Neuronal stem cell (in vitro differentiated cells): ENCODE measurements around the gene CYP19A1.
A peak's percentile ranks its signal among the peaks of the same experiment; 100 is the strongest.

Source experiments
- DNase-seq: peaks from one replicate; pipeline ENCODE4 v3.0.0-alpha.2; 2013; ENCODE audit warnings: low spot score
- H2AFZ ChIP-seq: one replicate; pipeline ENCODE4 v1.6.1; 2013; ENCODE audit warnings: mild to moderate bottlenecking, low read length, inconsistent platforms
- H2AK5ac ChIP-seq: 2 replicates; pipeline ENCODE4 v1.6.1; 2013; ENCODE audit warnings: low read depth, mild to moderate bottlenecking, inconsistent platforms, low read length, moderate library complexity, mixed read lengths
- H2BK120ac ChIP-seq: 2 replicates; pipeline ENCODE4 v1.6.1; 2013; ENCODE audit warnings: low read depth, mild to moderate bottlenecking, inconsistent platforms, low read length, moderate library complexity, mixed read lengths
- H2BK12ac ChIP-seq: one replicate; pipeline ENCODE4 v1.6.1; 2013; ENCODE audit warnings: low read length, inconsistent platforms
- H2BK15ac ChIP-seq: 2 replicates; pipeline ENCODE4 v1.6.1; 2013; ENCODE audit warnings: mild to moderate bottlenecking, low read length, inconsistent platforms, mixed read lengths
- H2BK5ac ChIP-seq: one replicate; pipeline ENCODE4 v1.6.1; 2013; ENCODE audit warnings: inconsistent platforms, mild to moderate bottlenecking, low read length, moderate library complexity
- H3K14ac ChIP-seq: one replicate; pipeline ENCODE4 v1.6.1; 2013; ENCODE audit warnings: low read length, inconsistent platforms
- H3K18ac ChIP-seq: 2 replicates; pipeline ENCODE4 v1.6.1; 2013; ENCODE audit warnings: low read length, inconsistent platforms
- H3K23ac ChIP-seq: 2 replicates; pipeline ENCODE4 v1.6.1; 2013; ENCODE audit warnings: low read depth, mild to moderate bottlenecking, mixed read lengths, low read length, inconsistent platforms; ENCODE audit not compliant: poor library complexity
- H3K27ac ChIP-seq: replicated peaks from 3 replicates; pipeline ENCODE4 v1.5.1; 2013; ENCODE audit warnings: low read length, inconsistent platforms
- H3K27me3 ChIP-seq, 3 experiments: 2 replicates each; pipeline ENCODE4 v1.6.1; 2013; ENCODE audit warnings: low read length in 3 of 3, mild to moderate bottlenecking in 2 of 3, inconsistent platforms in 1 of 3, low read depth in 1 of 3, mixed read lengths in 1 of 3, moderate library complexity in 1 of 3; ENCODE audit not compliant: control insufficient read depth in 3 of 3, insufficient read depth in 3 of 3
- H3K36me3 ChIP-seq, 2 donors: replicated peaks in 1 of 2; 2 replicates each; pipeline ENCODE4 v1.6.1; 2013; ENCODE audit warnings: low read length in 2 of 2; ENCODE audit not compliant: control insufficient read depth in 2 of 2, insufficient read depth in 2 of 2
- H3K4ac ChIP-seq: 2 replicates; pipeline ENCODE4 v1.6.1; 2013; ENCODE audit warnings: inconsistent platforms, mild to moderate bottlenecking, low read length, moderate library complexity
- H3K4me1 ChIP-seq, 2 donors: 1 replicate in 1 of 2; 2 replicates in 1 of 2; pipeline ENCODE4 v1.6.1; 2013; ENCODE audit warnings: low read length in 2 of 2, low read depth in 1 of 2; ENCODE audit not compliant: control insufficient read depth in 2 of 2, insufficient read depth in 1 of 2
- H3K4me2 ChIP-seq: one replicate; pipeline ENCODE4 v1.6.1; 2013; ENCODE audit warnings: mild to moderate bottlenecking, low read length, inconsistent platforms; ENCODE audit not compliant: insufficient read depth, poor library complexity, severe bottlenecking
- H3K4me3 ChIP-seq, 2 donors: 2 replicates each; pipeline ENCODE4 v1.5.1; 2013; ENCODE audit warnings: low read length in 2 of 2, mild to moderate bottlenecking in 2 of 2, inconsistent platforms in 1 of 2, moderate library complexity in 1 of 2
- H3K79me1 ChIP-seq: one replicate; pipeline ENCODE4 v1.6.1; 2013; ENCODE audit warnings: low read depth, mild to moderate bottlenecking, inconsistent platforms, low read length, moderate library complexity
- H3K9ac ChIP-seq: one replicate; pipeline ENCODE4 v1.6.1; 2013; ENCODE audit warnings: mild to moderate bottlenecking, low read depth, low read length, inconsistent platforms; ENCODE audit not compliant: poor library complexity
- H3K9me3 ChIP-seq, 2 donors: replicated peaks in 1 of 2; 2 replicates each; pipeline versions ENCODE3 to v1.6.1; 2013; ENCODE audit warnings: low read length in 2 of 2, mild to moderate bottlenecking in 2 of 2, inconsistent platforms in 1 of 2, low read depth in 1 of 2, mixed read lengths in 1 of 2, moderate library complexity in 1 of 2; ENCODE audit not compliant: control insufficient read depth in 2 of 2, insufficient read depth in 1 of 2
- H4K8ac ChIP-seq: one replicate; pipeline ENCODE4 v1.6.1; 2013; ENCODE audit warnings: low read depth, mild to moderate bottlenecking, inconsistent platforms, low read length, moderate library complexity
- H4K91ac ChIP-seq: one replicate; pipeline ENCODE4 v1.6.1; 2013; ENCODE audit warnings: low read length, low read depth, mild to moderate bottlenecking, inconsistent platforms; ENCODE audit not compliant: poor library complexity
- WGBS, 2 donors: extraction: QIAGEN DNeasy Blood & Tissue Kit; methylation state at CpG; one replicate each; pipeline ENCODE4 v1.1.7; 2013; ENCODE audit warnings: missing lambda C conversion rate in 2 of 2, mixed read lengths in 1 of 2; ENCODE audit not compliant: insufficient read length in 2 of 2, insufficient replicate concordance in 1 of 2; ENCODE audit errors: extremely low coverage in 2 of 2; 5-methylcytosine and 5-hydroxymethylcytosine counted together

Gene CYP19A1

DNA sequence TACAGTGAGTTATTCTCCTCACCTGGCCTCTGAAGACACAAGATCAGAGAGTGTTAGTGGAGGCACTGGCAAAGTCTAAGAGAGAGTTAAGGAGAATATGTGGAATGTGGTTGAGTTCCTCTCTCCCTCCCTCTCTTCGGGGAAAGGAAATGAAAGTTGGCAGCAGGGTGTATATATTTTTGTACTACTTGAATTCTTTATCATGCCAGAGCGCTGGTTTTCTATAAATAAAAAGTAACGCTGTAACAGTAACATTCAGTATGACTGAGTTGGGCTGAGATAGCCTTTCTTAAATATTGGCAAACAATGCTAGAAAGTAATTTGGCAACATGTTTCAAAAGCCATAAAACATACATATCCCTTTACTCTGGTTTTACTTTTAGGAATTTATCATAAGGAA is 166.2 kb downstream of the CYP19A1 start:
- no peak overlapping the region for H2AFZ ChIP-seq
- H2BK5ac ChIP-seq = no peak overlapping the region
- no peaks in the 10 kb centered on the region for H3K79me1 ChIP-seq
- H3K27ac ChIP-seq = no peak overlapping the region
- no peak overlapping the region for H3K9ac ChIP-seq
- no peak overlapping the region for H3K4me2 ChIP-seq
- no peak overlapping the region for H2BK12ac ChIP-seq
- H2AK5ac ChIP-seq = no peak overlapping the region
- H3K18ac ChIP-seq = no peak overlapping the region
- no peak for DNase-seq
- no peak overlapping the region for H4K91ac ChIP-seq
- no peak overlapping the region for H2BK15ac ChIP-seq
- peaks cover 0 to 2% of the 10 kb centered on the region in 2 donors for H3K4me1 ChIP-seq
- no peak overlapping the region for H4K8ac ChIP-seq
- H2BK120ac ChIP-seq = no peak overlapping the region
- no peaks in the 10 kb centered on the region for H3K9me3 ChIP-seq
- no peak overlapping the region for H3K14ac ChIP-seq
- H3K27me3 ChIP-seq = no peaks in the 10 kb centered on the region
- H3K4me3 ChIP-seq = no peak overlapping the region
- no CpG with 5 or more reads among the region's 3 CpGs for WGBS, 2 donors
- no peak overlapping the region for H3K23ac ChIP-seq
- H3K4ac ChIP-seq = no peak overlapping the region
- no peaks in the 10 kb centered on the region for H3K36me3 ChIP-seq

DNA sequence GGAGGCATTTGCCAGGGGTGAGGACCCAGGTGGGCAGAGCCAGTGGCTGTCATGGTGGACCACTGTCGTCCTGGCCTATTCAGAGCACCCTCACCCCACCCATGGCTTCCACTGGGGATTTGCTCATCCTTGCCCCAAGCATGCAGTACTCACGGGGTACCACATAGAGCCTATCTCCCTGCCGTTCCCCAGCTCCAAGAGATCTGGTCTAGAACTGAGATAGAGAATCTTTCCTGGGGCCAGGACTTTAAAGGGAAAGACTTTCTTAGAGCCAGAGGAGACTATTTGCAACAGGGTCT is 166.8 kb downstream of the CYP19A1 start:
- no peak overlapping the region for H3K4me3 ChIP-seq

DNA sequence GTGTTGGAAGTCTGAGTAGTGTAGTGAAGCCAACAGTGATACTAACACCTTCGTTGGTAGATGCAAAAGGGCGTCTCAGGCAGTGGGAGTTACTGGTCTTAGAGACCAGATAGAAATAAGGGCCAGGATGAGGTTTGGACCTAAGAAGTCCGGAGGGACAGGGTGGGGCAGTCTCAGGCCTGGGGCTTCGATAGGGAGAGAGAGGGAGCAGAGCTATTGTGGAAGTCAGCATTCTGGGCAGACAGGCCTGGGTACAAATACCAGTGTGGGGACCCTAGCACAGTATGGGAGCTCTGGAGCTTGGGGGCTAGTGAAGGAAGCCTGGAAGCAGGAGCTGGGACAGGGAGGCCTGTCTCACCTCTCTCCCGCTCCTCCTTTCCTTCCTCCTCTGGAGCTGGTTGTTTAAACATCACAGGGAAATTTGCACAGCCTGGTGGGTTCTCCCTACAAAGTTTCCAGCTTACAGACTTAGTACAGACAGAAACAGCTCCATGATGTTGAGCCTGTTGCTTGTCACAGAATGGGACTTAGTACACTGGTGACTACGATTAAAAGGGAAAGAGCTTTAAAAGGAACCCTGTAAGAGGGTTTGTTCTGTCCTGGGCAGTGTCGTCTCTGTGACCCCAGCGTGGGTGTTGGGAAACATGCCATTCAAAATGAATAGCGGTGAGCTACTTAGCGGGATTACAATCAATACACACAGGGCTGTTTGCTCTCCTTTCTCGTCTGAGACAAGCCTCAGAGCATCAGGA is 167.3 kb downstream of the CYP19A1 start:
- Histone ChIP-seq H3K27me3 (no peaks in the 10 kb centered on the region), H3K4me2 (no peak overlapping the region), H3K9ac (no peak overlapping the region), H3K23ac (no peak overlapping the region), H3K27ac (no peak overlapping the region), H3K4me3 (peak overlapping the region in 1 of 2 donors; percentile 6), H3K36me3 (no peaks in the 10 kb centered on the region), H2BK5ac (no peak overlapping the region), H3K4ac (no peak overlapping the region), H2AFZ (no peak overlapping the region), H4K8ac (no peak overlapping the region), H2BK120ac (no peak overlapping the region), H2BK15ac (no peak overlapping the region), H2BK12ac (no peak overlapping the region), H3K18ac (no peak overlapping the region), H3K14ac (no peak overlapping the region), H3K79me1 (no peaks in the 10 kb centered on the region), H3K4me1 (peaks cover 0 to 2% of the 10 kb centered on the region in 2 donors), H3K9me3 (no peaks in the 10 kb centered on the region), H4K91ac (no peak overlapping the region), H2AK5ac (no peak overlapping the region)
- DNase-seq = peak; percentile 5
- no CpG with 5 or more reads among the region's 11 CpGs for WGBS, 2 donors

More for the DNA sequence above, 166.8 kb downstream of the CYP19A1 start:
- Histone ChIP-seq H3K14ac (no peak overlapping the region), H3K79me1 (no peaks in the 10 kb centered on the region), H4K8ac (no peak overlapping the region), H4K91ac (no peak overlapping the region), H3K9me3 (no peaks in the 10 kb centered on the region), H3K27me3 (no peaks in the 10 kb centered on the region), H3K18ac (no peak overlapping the region), H3K23ac (no peak overlapping the region), H3K36me3 (no peaks in the 10 kb centered on the region), H3K4me2 (no peak overlapping the region), H2AFZ (no peak overlapping the region), H3K9ac (no peak overlapping the region), H3K4ac (no peak overlapping the region), H2BK5ac (no peak overlapping the region), H3K27ac (no peak overlapping the region), H2BK15ac (no peak overlapping the region), H2BK12ac (no peak overlapping the region), H3K4me1 (peaks cover 0 to 2% of the 10 kb centered on the region in 2 donors), H2AK5ac (no peak overlapping the region), H2BK120ac (no peak overlapping the region)
- no CpG with 5 or more reads among the region's 3 CpGs for WGBS, 2 donors
- DNase-seq = no peak

DNA sequence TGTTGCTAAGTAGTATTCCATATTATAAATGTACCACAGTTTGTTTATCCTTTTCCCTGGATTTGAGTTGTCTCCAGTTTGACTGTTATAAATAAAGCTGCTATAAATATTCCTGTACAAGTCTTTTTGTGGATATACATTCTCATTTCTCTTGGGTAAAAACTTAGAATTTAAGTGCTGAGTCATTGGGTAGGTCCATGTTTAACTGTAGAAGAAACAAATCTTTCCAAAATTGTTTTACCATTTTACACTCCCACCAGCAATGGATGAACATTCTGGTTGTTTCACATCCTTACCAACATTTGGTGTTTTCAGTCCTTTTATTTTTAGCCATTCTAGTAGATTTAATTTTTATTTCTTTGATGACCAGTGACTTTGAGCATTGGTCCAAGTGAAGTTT is 169.7 kb downstream of the CYP19A1 start:
- H3K27me3 ChIP-seq = no peaks in the 10 kb centered on the region
- no peak overlapping the region for H2AK5ac ChIP-seq
- H2BK5ac ChIP-seq = no peak overlapping the region
- no peak overlapping the region for H4K91ac ChIP-seq
- H3K18ac ChIP-seq = no peak overlapping the region
- no peak overlapping the region for H3K27ac ChIP-seq
- no peaks in the 10 kb centered on the region for H3K36me3 ChIP-seq
- DNase-seq = no peak
- no peak overlapping the region for H3K4me2 ChIP-seq
- H3K9ac ChIP-seq = no peak overlapping the region
- no peak overlapping the region for H2BK15ac ChIP-seq
- H3K14ac ChIP-seq = no peak overlapping the region
- no peak overlapping the region for H2BK12ac ChIP-seq
- H3K23ac ChIP-seq = no peak overlapping the region
- no peak overlapping the region for H3K4ac ChIP-seq
- peaks cover 0 to 2% of the 10 kb centered on the region in 2 donors for H3K4me1 ChIP-seq
- H2BK120ac ChIP-seq = no peak overlapping the region
- H3K79me1 ChIP-seq = no peaks in the 10 kb centered on the region
- H4K8ac ChIP-seq = no peak overlapping the region
- no peaks in the 10 kb centered on the region for H3K9me3 ChIP-seq
- no peak overlapping the region for H2AFZ ChIP-seq
- no peak overlapping the region for H3K4me3 ChIP-seq
